ENCODE results near the gene TSKU. TPM values are rescaled to one million over a fixed set of nuclear protein-coding genes. Genes with fewer than 3 reads are reported as not detected.

TSKU gene
- total and polyA plus RNA-seq, 2 experiments from 2014 or later: 11.7 to 31.1 TPM

DNA sequence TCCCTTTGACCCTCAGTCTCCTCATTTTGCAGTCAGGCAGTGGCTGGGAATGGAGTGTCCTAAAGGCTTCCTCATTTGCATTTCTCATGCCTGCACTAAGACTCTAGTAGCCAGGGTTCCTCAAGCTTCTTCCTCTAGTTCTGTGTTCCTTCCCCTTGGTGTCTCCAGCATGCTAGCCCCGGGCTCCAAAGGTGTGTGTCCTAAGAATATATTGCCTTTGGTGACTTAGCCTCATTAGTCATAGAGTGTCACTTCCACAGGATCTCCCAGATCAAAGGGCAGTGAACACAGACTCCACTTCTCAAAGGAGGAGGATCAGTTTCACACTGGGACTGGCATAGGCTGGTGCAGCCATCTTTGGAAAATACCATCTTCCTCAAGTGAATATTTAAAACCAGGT is 56.2 kb downstream of the TSKU start (continued):
- TF ChIP-seq, protein P1, sequence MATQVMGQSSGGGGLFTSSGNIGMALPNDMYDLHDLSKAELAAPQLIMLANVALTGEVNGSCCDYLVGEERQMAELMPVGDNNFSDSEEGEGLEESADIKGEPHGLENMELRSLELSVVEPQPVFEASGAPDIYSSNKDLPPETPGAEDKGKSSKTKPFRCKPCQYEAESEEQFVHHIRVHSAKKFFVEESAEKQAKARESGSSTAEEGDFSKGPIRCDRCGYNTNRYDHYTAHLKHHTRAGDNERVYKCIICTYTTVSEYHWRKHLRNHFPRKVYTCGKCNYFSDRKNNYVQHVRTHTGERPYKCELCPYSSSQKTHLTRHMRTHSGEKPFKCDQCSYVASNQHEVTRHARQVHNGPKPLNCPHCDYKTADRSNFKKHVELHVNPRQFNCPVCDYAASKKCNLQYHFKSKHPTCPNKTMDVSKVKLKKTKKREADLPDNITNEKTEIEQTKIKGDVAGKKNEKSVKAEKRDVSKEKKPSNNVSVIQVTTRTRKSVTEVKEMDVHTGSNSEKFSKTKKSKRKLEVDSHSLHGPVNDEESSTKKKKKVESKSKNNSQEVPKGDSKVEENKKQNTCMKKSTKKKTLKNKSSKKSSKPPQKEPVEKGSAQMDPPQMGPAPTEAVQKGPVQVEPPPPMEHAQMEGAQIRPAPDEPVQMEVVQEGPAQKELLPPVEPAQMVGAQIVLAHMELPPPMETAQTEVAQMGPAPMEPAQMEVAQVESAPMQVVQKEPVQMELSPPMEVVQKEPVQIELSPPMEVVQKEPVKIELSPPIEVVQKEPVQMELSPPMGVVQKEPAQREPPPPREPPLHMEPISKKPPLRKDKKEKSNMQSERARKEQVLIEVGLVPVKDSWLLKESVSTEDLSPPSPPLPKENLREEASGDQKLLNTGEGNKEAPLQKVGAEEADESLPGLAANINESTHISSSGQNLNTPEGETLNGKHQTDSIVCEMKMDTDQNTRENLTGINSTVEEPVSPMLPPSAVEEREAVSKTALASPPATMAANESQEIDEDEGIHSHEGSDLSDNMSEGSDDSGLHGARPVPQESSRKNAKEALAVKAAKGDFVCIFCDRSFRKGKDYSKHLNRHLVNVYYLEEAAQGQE (IDR thresholded peaks at IDR 0.05; ENCODE audit: unreplicated experiment): no peak
- TF ChIP-seq, protein P2, sequence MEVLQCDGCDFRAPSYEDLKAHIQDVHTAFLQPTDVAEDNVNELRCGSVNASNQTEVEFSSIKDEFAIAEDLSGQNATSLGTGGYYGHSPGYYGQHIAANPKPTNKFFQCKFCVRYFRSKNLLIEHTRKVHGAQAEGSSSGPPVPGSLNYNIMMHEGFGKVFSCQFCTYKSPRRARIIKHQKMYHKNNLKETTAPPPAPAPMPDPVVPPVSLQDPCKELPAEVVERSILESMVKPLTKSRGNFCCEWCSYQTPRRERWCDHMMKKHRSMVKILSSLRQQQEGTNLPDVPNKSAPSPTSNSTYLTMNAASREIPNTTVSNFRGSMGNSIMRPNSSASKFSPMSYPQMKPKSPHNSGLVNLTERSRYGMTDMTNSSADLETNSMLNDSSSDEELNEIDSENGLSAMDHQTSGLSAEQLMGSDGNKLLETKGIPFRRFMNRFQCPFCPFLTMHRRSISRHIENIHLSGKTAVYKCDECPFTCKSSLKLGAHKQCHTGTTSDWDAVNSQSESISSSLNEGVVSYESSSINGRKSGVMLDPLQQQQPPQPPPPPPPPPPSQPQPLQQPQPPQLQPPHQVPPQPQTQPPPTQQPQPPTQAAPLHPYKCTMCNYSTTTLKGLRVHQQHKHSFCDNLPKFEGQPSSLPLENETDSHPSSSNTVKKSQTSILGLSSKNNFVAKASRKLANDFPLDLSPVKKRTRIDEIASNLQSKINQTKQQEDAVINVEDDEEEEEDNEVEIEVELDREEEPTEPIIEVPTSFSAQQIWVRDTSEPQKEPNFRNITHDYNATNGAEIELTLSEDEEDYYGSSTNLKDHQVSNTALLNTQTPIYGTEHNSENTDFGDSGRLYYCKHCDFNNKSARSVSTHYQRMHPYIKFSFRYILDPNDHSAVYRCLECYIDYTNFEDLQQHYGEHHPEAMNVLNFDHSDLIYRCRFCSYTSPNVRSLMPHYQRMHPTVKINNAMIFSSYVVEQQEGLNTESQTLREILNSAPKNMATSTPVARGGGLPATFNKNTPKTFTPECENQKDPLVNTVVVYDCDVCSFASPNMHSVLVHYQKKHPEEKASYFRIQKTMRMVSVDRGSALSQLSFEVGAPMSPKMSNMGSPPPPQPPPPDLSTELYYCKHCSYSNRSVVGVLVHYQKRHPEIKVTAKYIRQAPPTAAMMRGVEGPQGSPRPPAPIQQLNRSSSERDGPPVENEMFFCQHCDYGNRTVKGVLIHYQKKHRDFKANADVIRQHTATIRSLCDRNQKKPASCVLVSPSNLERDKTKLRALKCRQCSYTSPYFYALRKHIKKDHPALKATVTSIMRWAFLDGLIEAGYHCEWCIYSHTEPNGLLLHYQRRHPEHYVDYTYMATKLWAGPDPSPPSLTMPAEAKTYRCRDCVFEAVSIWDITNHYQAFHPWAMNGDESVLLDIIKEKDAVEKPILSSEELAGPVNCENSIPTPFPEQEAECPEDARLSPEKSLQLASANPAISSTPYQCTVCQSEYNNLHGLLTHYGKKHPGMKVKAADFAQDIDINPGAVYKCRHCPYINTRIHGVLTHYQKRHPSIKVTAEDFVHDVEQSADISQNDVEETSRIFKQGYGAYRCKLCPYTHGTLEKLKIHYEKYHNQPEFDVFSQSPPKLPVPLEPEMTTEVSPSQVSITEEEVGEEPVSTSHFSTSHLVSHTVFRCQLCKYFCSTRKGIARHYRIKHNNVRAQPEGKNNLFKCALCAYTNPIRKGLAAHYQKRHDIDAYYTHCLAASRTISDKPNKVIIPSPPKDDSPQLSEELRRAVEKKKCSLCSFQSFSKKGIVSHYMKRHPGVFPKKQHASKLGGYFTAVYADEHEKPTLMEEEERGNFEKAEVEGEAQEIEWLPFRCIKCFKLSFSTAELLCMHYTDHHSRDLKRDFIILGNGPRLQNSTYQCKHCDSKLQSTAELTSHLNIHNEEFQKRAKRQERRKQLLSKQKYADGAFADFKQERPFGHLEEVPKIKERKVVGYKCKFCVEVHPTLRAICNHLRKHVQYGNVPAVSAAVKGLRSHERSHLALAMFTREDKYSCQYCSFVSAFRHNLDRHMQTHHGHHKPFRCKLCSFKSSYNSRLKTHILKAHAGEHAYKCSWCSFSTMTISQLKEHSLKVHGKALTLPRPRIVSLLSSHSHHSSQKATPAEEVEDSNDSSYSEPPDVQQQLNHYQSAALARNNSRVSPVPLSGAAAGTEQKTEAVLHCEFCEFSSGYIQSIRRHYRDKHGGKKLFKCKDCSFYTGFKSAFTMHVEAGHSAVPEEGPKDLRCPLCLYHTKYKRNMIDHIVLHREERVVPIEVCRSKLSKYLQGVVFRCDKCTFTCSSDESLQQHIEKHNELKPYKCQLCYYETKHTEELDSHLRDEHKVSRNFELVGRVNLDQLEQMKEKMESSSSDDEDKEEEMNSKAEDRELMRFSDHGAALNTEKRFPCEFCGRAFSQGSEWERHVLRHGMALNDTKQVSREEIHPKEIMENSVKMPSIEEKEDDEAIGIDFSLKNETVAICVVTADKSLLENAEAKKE (CRISPR knock-in tag; IDR thresholded peaks at IDR 0.05): no peak
- no peak for TF ChIP-seq EZH2 (IDR thresholded peaks at IDR 0.05; ENCODE audit: low read depth, unreplicated experiment)

DNA sequence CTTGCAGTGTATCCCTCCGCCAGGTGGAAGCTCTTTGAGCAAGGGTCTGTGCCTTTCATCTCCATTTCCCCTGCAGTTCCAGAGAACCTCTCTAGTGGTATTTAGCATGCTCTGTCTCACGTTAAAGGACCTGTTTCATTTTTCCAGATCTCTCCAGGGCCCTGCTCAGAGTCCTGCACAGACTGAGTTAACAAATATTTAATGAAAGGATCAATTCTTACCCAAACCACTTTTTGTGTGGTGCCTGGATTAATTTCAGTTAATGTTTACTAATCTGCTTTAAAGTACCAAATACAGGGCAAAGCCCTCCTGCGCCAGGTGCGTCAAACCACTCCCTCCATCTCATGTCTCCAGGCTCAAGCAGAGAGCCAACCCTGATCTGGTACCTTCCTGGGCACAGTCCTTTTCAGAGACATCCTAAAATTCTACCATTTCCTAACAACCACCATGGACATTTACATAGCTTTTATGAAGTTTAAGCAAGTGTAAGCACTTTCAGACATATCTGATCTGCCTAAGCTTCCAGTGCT is 58.8 kb downstream of the TSKU start:
- H3K4me3 Mint-ChIP-seq: no peak overlapping the region
- H3K27ac Mint-ChIP-seq: no peak overlapping the region
- Histone ChIP-seq H3K79me2 (replicated peaks; ENCODE audit: insufficient read depth) (no peaks in the 10 kb centered on the region), H3K27me3 (ENCODE audit: insufficient read depth) (no peaks in the 10 kb centered on the region), H3K4me2 (no peak overlapping the region), H4K20me1 (replicated peaks; ENCODE audit: insufficient read depth) (no peaks in the 10 kb centered on the region), H3K4me1 (ENCODE audit: insufficient read depth) (0 out of 2 replicates have a peak, but pooled peaks cover 5% of the 10 kb centered on the region), H3K27ac (ENCODE audit: low read depth) (no peak overlapping the region), H3K9me2 (ENCODE audit: insufficient read depth) (no peaks in the 10 kb centered on the region), H2AFZ (peak overlapping the region; percentile 75), H3K4me3 (no peak overlapping the region), H3K36me3 (ENCODE audit: insufficient read depth) (no peaks in the 10 kb centered on the region), H3F3A (replicated peaks; ENCODE audit: low read depth) (no peaks in the 10 kb centered on the region)
- DNase-seq (ENCODE audit: low spot score) (peak; percentile 31), ATAC-seq (peak; percentile 21; the same call in 2 of the 3 replicates)
- H3K4me1 Mint-ChIP-seq: peaks cover 11% of the 10 kb centered on the region; the same call in 2 of the 3 replicates
- no peaks in the 10 kb centered on the region for H3K9me3 Mint-ChIP-seq
- H3K27me3 Mint-ChIP-seq (ENCODE audit: insufficient read depth, low read depth, poor library complexity): peaks cover 5% of the 10 kb centered on the region
- no peaks in the 10 kb centered on the region for H3K36me3 Mint-ChIP-seq (ENCODE audit: low read depth)
- TF ChIP-seq STAT1 (IDR thresholded peaks at IDR 0.05; ENCODE audit: unreplicated experiment) (no peak), ZNF114 (CRISPR knock-in tag; IDR thresholded peaks at IDR 0.05) (no peak), NANOG (IDR thresholded peaks at IDR 0.05; ENCODE audit: borderline replicate concordance) (no peak), EZH2 (IDR thresholded peaks at IDR 0.05; ENCODE audit: low read depth, unreplicated experiment) (no peak), JUNB (IDR thresholded peaks at IDR 0.05; ENCODE audit: unreplicated experiment) (no peak), CREB1 (CRISPR knock-in tag; IDR thresholded peaks at IDR 0.05; ENCODE audit: low read depth) (no peak)
- TF ChIP-seq, protein P3, sequence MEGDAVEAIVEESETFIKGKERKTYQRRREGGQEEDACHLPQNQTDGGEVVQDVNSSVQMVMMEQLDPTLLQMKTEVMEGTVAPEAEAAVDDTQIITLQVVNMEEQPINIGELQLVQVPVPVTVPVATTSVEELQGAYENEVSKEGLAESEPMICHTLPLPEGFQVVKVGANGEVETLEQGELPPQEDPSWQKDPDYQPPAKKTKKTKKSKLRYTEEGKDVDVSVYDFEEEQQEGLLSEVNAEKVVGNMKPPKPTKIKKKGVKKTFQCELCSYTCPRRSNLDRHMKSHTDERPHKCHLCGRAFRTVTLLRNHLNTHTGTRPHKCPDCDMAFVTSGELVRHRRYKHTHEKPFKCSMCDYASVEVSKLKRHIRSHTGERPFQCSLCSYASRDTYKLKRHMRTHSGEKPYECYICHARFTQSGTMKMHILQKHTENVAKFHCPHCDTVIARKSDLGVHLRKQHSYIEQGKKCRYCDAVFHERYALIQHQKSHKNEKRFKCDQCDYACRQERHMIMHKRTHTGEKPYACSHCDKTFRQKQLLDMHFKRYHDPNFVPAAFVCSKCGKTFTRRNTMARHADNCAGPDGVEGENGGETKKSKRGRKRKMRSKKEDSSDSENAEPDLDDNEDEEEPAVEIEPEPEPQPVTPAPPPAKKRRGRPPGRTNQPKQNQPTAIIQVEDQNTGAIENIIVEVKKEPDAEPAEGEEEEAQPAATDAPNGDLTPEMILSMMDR (conservative IDR thresholded peaks at IDR 0.05; ENCODE audit: low read depth in 2 of 2): no peak
- TF ChIP-seq, protein P1 (IDR thresholded peaks at IDR 0.05; ENCODE audit: unreplicated experiment): no peak

All from GM23338 (cell line).